Measurements from ENCODE around the gene SPPL2A. TPM values are rescaled to one million over a fixed set of nuclear protein-coding genes. Genes with fewer than 3 reads are reported as not detected.
"Not testable (repeated sequence)": the region's sequence is repeated elsewhere in the genome, so short reads cannot be mapped to it uniquely, and the experiment has no call there.

Gene SPPL2A, protein sequence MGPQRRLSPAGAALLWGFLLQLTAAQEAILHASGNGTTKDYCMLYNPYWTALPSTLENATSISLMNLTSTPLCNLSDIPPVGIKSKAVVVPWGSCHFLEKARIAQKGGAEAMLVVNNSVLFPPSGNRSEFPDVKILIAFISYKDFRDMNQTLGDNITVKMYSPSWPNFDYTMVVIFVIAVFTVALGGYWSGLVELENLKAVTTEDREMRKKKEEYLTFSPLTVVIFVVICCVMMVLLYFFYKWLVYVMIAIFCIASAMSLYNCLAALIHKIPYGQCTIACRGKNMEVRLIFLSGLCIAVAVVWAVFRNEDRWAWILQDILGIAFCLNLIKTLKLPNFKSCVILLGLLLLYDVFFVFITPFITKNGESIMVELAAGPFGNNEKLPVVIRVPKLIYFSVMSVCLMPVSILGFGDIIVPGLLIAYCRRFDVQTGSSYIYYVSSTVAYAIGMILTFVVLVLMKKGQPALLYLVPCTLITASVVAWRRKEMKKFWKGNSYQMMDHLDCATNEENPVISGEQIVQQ
- polyA plus RNA-seq (ENCODE audit: low read depth in 6 of 6): 10 to 100 TPM; 75.1 to 93.0 (median 89.4) TPM

DNA sequence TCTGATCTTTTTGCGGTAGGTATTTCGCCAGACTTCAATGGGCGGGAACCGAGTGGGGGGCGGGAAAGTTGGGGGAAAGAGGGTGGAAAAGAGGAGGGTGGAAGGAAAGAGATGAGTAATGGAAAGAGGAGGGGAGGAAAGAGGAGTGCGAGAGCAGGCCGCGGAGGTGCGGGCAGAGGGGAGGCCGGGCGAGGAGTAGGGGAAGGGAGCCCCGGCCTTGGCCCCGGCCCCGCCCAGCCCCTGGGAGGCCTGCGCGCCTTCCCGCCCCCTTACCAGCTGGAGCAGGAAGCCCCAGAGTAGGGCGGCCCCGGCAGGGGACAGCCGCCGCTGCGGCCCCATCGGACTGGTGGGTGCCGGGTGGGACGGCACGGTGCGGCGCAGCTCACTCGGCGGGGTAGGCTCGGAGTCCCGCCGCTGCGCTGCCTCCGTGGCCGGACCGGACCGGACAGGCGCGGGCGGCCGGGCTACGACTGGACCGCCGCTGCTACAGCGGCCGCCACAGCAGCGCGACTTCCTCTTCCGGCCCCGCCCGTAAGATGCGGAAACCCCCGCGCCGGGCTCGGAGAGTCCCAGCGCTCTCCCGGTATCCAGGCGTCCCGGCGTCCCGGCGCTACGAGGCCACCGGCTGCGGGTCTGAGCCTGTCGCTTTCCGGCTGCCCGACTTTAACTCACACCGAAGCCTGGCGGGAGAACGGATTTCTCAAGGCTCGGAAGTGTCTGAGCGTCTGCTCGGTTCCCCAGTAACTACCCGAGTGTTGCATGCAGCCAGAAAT lies at the start of gene SPPL2A:
Gene SPPL2A, minus strand, starts transcription at position 512 of the 773 bp plus-strand sequence. Its CDS starts 173 bp downstream, at position 339.
- peaks cover 26 to 49% (median 46%) of the 10 kb centered on the region in 3 donors for H3K4me1 Mint-ChIP-seq
- peak within 1 kb of the TSS; percentile 86 to 99 (median 96) for H3K27ac Mint-ChIP-seq
- peak; percentile 89 to 90 for ATAC-seq (ENCODE audit: low read depth in 2 of 2)
- peak; percentile 82 for DNase-seq
- H3K36me3 Mint-ChIP-seq: no peaks in the 10 kb centered on the region
- no peaks in the 10 kb centered on the region for H3K27me3 Mint-ChIP-seq
- H3K4me3 Mint-ChIP-seq: peak within 1 kb of the TSS; percentile 82 to 96 (median 92)
- H3K9me3 Mint-ChIP-seq: peaks cover 0 to 2% (median 0%) of the 10 kb centered on the region in 7 donors

DNA sequence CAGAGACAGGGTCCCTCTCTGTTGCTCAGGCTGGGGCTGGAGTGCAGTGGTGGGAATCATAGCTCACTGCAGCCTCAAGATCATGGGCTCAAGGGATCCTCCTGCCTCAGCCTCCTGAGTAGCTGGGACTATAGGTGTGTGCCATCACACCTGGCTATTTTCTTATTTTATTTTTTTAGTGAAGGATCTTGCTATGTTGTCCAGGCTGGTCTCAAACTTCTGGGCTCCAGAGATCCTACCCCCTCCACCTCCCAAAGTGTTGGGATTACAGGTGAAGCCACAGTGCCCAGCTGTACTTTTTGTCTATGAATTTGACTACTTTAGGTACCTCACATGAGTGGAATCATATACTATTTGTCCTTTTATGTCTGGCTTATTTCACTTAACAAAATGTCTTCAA lies 49.1 kb upstream of the SPPL2A start:
- ATAC-seq (ENCODE audit: low read depth in 2 of 2) (no peak), DNase-seq (no peak)
- Mint-ChIP-seq H3K27ac (peak overlapping the region in 1 of 6 donors; percentile 44), H3K4me3 (no peak overlapping the region), H3K27me3 (peaks cover 0 to 8% (median 8%) of the 10 kb centered on the region in 3 donors), H3K36me3 (no peaks in the 10 kb centered on the region), H3K4me1 (no peaks in the 10 kb centered on the region), H3K9me3 (no peaks in the 10 kb centered on the region)

DNA sequence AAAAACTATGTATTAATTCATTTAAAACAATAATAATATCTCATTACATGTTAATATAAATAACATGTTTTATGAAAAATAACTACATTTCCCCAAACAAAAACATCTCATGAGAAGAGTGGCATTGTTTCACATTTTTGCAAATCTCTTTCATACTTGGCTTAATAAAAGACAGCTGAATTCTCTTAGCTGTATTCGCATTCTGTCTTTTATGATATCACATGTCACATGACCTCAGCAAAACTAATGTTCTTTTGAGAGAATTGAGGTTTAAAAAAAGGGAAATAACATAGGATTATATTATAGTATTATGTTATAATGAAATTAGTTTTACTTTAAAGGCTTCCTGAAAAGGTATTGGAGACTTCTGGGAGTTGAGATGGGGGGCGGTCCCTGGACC lies 48.4 kb upstream of the SPPL2A start:
- ATAC-seq (ENCODE audit: low read depth in 2 of 2): no peak
- no peaks in the 10 kb centered on the region for H3K9me3 Mint-ChIP-seq
- peaks cover 0 to 8% (median 5%) of the 10 kb centered on the region in 3 donors for H3K27me3 Mint-ChIP-seq
- H3K27ac Mint-ChIP-seq: no peak overlapping the region
- no peak overlapping the region for H3K4me3 Mint-ChIP-seq
- DNase-seq: no peak
- H3K36me3 Mint-ChIP-seq: no peaks in the 10 kb centered on the region
- H3K4me1 Mint-ChIP-seq: no peaks in the 10 kb centered on the region

DNA sequence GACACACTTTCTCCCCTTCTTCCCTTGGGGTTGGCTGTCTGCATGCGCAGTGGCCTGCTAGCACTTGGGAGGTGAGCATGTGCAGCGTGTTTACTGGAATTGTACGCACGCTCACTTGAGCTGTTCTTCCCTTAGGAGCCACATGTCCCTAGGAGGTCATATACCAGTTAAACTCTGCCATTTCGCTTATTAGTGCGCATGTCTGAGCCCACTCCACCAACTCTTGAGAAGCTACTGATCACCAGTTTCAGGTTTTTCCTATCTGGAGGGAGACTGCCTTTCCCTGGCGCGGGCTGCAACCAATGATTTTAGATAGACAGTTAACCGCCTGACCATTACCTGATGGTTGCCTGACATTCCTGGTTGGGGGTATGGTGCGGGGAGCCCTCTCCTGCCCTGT lies 47.6 kb upstream of the SPPL2A start:
- peaks cover 0 to 8% (median 5%) of the 10 kb centered on the region in 3 donors for H3K27me3 Mint-ChIP-seq
- peak overlapping the region in 1 of 6 donors; percentile 54 for H3K27ac Mint-ChIP-seq
- no peaks in the 10 kb centered on the region for H3K9me3 Mint-ChIP-seq
- no peak overlapping the region for H3K4me3 Mint-ChIP-seq
- DNase-seq (no peak), ATAC-seq (ENCODE audit: low read depth in 2 of 2) (no peak)
- no peaks in the 10 kb centered on the region for H3K36me3 Mint-ChIP-seq
- no peaks in the 10 kb centered on the region for H3K4me1 Mint-ChIP-seq

DNA sequence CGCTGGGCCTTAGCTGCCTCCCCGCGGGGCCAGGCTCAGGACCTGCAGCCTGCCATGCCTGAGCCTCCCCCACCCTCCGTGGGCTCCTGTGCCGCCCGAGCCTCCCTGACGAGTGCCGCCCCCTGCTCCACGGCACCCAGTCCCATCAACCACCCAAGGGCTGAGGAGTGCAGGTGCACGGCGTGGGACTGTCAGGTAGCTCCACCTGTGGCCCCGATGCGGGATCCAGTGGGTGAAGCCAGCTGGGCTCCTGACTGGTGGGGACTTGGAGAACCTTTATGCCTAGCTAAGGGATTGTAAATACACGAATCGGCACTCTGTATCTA lies 46.6 kb upstream of the SPPL2A start:
- not testable (repeated sequence) for H3K9me3 Mint-ChIP-seq

DNA sequence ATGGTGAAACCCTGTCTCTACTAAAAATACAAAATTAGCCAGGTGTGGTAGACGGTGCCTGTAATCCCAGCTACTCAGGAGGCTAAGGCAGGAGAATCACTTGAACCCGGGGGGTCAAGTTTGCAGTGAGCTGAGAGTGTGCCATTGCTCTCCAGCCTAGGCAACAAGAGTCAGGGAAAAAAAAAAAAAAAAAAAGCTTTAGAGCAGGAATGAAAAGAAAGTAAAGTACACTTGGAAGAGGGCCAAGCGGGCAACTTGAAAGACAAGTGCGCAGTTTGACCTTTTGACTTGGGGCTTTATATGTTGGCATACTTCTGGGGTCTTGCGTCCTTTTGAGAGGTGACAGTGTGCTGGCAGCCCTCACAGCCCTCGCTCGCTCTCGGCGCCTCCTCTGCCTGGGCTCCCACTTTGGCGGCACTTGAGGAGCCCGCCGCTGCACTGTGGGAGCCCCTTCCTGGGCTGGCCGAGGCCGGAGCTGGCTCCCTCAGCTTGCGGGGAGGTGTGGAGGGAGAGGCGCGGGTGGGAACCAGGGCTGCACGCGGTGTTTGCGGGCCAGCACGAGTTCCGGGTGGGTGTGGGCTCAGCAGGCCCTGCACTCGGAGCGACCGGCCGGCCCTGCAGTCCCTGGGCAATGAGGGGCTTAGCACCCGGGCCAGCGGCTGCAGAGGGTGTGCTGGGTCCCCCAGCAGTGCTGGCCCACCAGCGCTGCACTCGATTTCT lies 46.1 kb upstream of the SPPL2A start:
- H3K27ac Mint-ChIP-seq; ATAC-seq (ENCODE audit: low read depth in 2 of 2); H3K4me1 Mint-ChIP-seq; H3K36me3 Mint-ChIP-seq; H3K27me3 Mint-ChIP-seq; H3K9me3 Mint-ChIP-seq; H3K4me3 Mint-ChIP-seq; DNase-seq: not testable (repeated sequence)

More for the DNA sequence above, 46.6 kb upstream of the SPPL2A start:
- H3K36me3 Mint-ChIP-seq; H3K4me1 Mint-ChIP-seq; H3K4me3 Mint-ChIP-seq; H3K27me3 Mint-ChIP-seq; H3K27ac Mint-ChIP-seq; ATAC-seq (ENCODE audit: low read depth in 2 of 2); DNase-seq: not testable (repeated sequence)

DNA sequence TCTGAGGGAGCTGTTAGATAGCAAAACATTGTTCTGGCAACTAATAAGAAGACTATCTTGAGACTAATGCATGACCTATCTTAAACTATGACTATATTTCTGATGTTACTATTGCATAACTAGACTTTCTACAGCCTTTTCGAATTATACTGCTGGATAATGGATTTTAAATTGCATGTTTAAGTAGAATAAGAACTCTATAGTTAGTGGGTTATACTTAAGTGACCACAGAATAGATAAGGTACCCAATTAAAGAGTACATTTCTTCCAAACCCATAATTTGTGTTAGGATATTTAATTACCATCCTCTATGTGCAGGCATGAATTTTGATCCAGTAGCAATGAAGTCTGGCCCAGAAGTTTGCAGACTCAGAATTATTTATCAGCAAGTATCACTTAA lies 44.6 kb upstream of the SPPL2A start:
- H3K4me3 Mint-ChIP-seq: no peak overlapping the region
- H3K4me1 Mint-ChIP-seq: no peaks in the 10 kb centered on the region
- no peaks in the 10 kb centered on the region for H3K9me3 Mint-ChIP-seq
- ATAC-seq (ENCODE audit: low read depth in 2 of 2) (no peak), DNase-seq (no peak)
- no peaks in the 10 kb centered on the region for H3K36me3 Mint-ChIP-seq
- H3K27me3 Mint-ChIP-seq: peaks cover 0 to 8% (median 0%) of the 10 kb centered on the region in 3 donors
- no peak overlapping the region for H3K27ac Mint-ChIP-seq

DNA sequence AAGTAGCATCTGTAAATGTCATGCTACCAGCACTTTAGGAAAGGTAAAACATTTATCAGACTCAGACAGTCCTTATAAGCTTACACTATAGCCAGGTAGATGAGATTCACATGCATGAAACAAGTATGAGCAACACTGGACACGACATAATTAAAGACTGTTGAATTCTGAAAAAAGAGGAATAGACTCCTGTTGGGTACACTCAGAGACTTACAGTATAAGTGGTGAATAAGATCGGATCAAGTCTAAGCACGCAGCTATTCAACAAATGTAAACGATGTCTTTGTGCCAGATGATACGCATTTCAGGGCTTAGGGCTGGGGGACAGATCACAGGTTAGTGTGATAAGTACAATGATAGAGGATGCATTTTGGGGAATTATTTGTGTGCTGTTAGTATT lies 43.2 kb upstream of the SPPL2A start:
- Mint-ChIP-seq H3K9me3 (no peaks in the 10 kb centered on the region), H3K27ac (no peak overlapping the region), H3K4me3 (no peak overlapping the region), H3K27me3 (peaks cover 0 to 8% (median 5%) of the 10 kb centered on the region in 3 donors), H3K4me1 (no peaks in the 10 kb centered on the region), H3K36me3 (no peaks in the 10 kb centered on the region)
- ATAC-seq (ENCODE audit: low read depth in 2 of 2) (no peak), DNase-seq (no peak)

DNA sequence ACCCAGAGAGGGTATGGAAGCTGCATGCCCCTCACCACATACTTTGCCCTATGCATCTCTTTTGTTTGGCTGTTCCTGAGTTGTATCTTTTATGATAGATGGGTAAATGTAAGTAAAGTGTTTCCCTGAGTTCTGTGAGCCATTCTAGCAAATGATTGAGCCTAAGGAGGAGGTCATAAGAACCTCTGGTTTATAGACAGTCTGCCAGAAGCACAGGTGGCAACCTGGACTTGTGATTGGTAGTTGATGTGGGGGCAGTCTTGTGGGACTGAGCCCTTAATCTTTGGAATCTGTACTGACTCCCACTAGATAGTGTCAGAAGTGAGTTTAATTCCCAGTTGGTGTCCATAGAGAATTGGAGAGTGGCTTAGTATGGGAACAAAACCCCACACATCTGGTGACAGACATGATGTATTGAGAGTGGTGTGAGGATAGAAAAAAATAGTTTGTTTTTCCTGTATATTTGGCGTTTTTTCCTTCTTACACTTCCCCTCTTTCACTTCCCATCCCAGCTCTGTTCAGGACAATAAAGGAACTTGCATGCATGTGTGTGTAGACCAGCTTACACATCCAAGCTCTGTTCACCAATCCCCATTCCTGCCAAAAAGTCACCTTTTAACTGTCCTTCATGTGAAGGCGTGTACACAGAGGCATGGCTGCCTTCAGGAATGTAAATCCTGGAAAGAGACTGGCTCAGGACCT lies 38.1 kb upstream of the SPPL2A start:
- no peak overlapping the region for H3K4me3 Mint-ChIP-seq
- no peaks in the 10 kb centered on the region for H3K9me3 Mint-ChIP-seq
- ATAC-seq (ENCODE audit: low read depth in 2 of 2) (no peak), DNase-seq (no peak)
- H3K4me1 Mint-ChIP-seq: no peaks in the 10 kb centered on the region
- H3K36me3 Mint-ChIP-seq: no peaks in the 10 kb centered on the region
- peaks cover 0 to 5% (median 3%) of the 10 kb centered on the region in 3 donors for H3K27me3 Mint-ChIP-seq
- peak overlapping the region in 1 of 6 donors; percentile 27 for H3K27ac Mint-ChIP-seq

DNA sequence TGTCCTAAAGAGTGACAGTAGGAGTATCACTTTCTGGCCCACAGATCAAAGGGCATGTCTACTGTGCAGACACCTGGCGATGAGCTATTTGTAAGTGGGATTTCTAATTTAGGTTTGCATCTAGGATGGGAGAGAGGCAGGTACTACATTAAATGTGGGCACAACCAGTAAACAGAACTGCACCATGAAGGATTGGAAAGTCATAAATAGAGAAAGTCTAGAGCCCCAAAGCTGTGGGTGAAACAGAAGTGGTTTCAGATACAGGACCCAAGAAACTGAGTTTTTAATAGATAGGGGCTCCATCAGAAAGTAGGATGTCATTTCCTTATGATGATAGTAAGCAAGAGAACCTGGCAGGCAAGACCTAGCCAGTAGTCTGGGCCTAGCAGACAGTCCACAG lies 35.2 kb upstream of the SPPL2A start:
- no peak overlapping the region for H3K27ac Mint-ChIP-seq
- no peak for DNase-seq
- ATAC-seq (ENCODE audit: low read depth in 2 of 2): no peak
- H3K4me3 Mint-ChIP-seq: no peak overlapping the region
- no peaks in the 10 kb centered on the region for H3K9me3 Mint-ChIP-seq
- H3K4me1 Mint-ChIP-seq: no peaks in the 10 kb centered on the region
- H3K27me3 Mint-ChIP-seq: peaks cover 0 to 5% (median 0%) of the 10 kb centered on the region in 3 donors
- H3K36me3 Mint-ChIP-seq: no peaks in the 10 kb centered on the region

DNA sequence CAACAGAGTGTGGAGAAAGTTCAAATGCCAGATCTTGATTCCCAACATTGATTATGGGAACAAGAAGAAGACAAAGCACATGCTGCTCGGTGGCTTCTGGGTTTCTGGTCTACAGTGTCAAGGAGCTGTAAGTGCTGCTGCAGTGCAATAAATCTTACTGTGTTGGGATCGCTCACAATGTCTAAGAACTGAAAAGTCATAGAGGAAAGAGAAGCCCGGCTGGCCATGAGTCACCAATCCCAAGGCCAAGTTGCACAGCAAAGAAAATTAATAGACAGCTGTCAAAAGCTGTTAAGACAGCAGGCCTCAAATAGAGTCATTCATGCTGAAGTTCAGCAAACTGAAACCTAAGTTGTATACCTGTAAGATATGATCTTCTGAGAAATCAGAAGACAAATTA lies 33.2 kb upstream of the SPPL2A start:
- peak overlapping the region in 1 of 6 donors; percentile 70 for H3K27ac Mint-ChIP-seq
- H3K27me3 Mint-ChIP-seq: no peaks in the 10 kb centered on the region
- no peak overlapping the region for H3K4me3 Mint-ChIP-seq
- DNase-seq (no peak), ATAC-seq (ENCODE audit: low read depth in 2 of 2) (no peak)
- H3K9me3 Mint-ChIP-seq: no peaks in the 10 kb centered on the region
- no peaks in the 10 kb centered on the region for H3K36me3 Mint-ChIP-seq
- H3K4me1 Mint-ChIP-seq: no peaks in the 10 kb centered on the region

DNA sequence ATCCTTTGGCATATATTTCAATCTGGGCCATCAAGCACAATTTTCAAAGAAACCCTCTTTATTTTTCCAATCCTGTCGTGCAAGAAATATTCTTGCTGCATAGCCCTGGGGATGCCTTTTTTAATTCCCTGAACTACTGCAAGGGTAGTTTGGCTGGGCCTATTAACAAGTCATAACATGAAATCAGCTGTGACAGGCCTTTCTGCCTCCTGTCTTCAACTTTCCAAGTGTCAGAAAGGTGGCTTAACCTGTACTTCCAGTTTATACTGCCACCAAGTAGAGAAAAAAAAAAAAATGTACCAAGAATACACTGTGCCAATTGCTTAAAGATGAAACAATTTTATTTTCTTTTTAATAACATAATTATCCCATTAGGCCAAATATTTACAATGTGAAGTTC lies 32.4 kb upstream of the SPPL2A start:
- Mint-ChIP-seq H3K4me3 (no peak overlapping the region), H3K36me3 (no peaks in the 10 kb centered on the region), H3K4me1 (no peaks in the 10 kb centered on the region), H3K27ac (no peak overlapping the region), H3K27me3 (no peaks in the 10 kb centered on the region), H3K9me3 (no peaks in the 10 kb centered on the region)
- no peak for DNase-seq
- ATAC-seq (ENCODE audit: low read depth in 2 of 2): no peak

DNA sequence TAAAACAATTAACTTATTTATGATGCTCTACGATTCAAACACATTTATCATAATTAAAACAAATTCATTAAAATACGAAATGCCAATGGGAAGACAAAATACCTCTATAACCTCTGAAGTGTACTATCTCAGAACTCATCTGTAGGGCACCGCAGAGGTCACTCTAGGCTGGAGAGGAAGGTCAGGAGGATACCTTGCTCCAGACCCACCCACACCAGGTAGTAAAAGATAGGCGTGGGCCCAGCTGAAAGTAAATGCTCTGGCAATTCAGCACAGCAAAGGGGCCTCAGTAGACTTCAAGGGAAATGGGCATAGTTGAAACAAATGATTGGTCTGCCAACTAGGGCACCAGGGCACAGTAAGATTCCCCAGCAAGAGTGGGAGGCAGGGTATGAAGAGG lies 26.0 kb upstream of the SPPL2A start:
- H3K27ac Mint-ChIP-seq: no peak overlapping the region

More for the DNA sequence above, 26.0 kb upstream of the SPPL2A start:
- H3K27me3 Mint-ChIP-seq: peaks cover 0 to 5% (median 4%) of the 10 kb centered on the region in 3 donors
- H3K4me3 Mint-ChIP-seq: no peak overlapping the region
- H3K4me1 Mint-ChIP-seq: no peaks in the 10 kb centered on the region
- H3K36me3 Mint-ChIP-seq: no peaks in the 10 kb centered on the region
- DNase-seq: no peak
- no peak for ATAC-seq (ENCODE audit: low read depth in 2 of 2)
- H3K9me3 Mint-ChIP-seq: no peaks in the 10 kb centered on the region
